Measurements from ENCODE around the gene HTR3E. TPM values are rescaled to one million over a fixed set of nuclear protein-coding genes. Genes with fewer than 3 reads are reported as not detected.

Gene HTR3E
- total RNA-seq, 1 experiment from 2014 or later: not detected

- Histone ChIP-seq H2BK15ac (ENCODE audit: low read depth, low read length) (no peak overlapping the region), H3K79me1 (ENCODE audit: insufficient read depth, low read depth, low read length, poor library complexity, severe bottlenecking) (no peaks in the 10 kb centered on the region), H2BK12ac (ENCODE audit: insufficient read length, low read depth, low read length) (no peak overlapping the region), H3K9me3 (ENCODE audit: control insufficient read depth, low read depth, low read length) (no peaks in the 10 kb centered on the region), H3K23ac (ENCODE audit: insufficient read length, low read depth, low read length) (no peak overlapping the region), H2BK120ac (ENCODE audit: low read depth, low read length, poor library complexity, severe bottlenecking) (no peak overlapping the region), H3K18ac (ENCODE audit: insufficient read length, low read depth, low read length) (no peak overlapping the region), H2BK20ac (ENCODE audit: low read depth, low read length, poor library complexity, severe bottlenecking) (no peak overlapping the region), H3K4me2 (ENCODE audit: insufficient read depth, insufficient read length, low read length) (peak overlapping the region; percentile 98), H2AFZ (ENCODE audit: low read length) (no peak overlapping the region), H4K8ac (replicated peaks; ENCODE audit: insufficient read length, low read depth, low read length) (no peak overlapping the region), H4K91ac (ENCODE audit: insufficient read length, low read depth, low read length) (no peak overlapping the region), H4K20me1 (ENCODE audit: control insufficient read depth, insufficient read depth, insufficient read length) (no peaks in the 10 kb centered on the region), H3K9ac (ENCODE audit: extremely low read depth, insufficient read length, low read length) (peak overlapping the region; percentile 39), H2AK5ac (ENCODE audit: insufficient read length, low read length) (no peak overlapping the region), H3K79me2 (ENCODE audit: insufficient read depth, low read length) (no peaks in the 10 kb centered on the region; the same call in 1 of the 2 replicates), H3K27me3 (ENCODE audit: insufficient read depth, low read length) (no peaks in the 10 kb centered on the region), H3K4me1 (ENCODE audit: insufficient read depth, low read length) (no peaks in the 10 kb centered on the region), H3K56ac (ENCODE audit: insufficient read length, low read depth, low read length) (no peak overlapping the region), H2BK5ac (ENCODE audit: insufficient read length, low read length) (no peak overlapping the region), H4K5ac (ENCODE audit: insufficient read length, low read depth, low read length) (no peak overlapping the region), H3K23me2 (ENCODE audit: insufficient read length, low read depth, low read length, poor library complexity, severe bottlenecking) (peaks cover 13% of the 10 kb centered on the region), H3T11ph (ENCODE audit: low read length) (no peak overlapping the region), H3K4ac (ENCODE audit: low read depth, low read length) (no peak overlapping the region), H3K27ac (ENCODE audit: insufficient read length, low read depth, low read length) (no peak overlapping the region), H3K14ac (ENCODE audit: insufficient read depth, low read length) (no peak overlapping the region)
- no peaks in the 10 kb centered on the region; the same call in 1 of the 2 replicates for H3K27me3 Mint-ChIP-seq (ENCODE audit: low read depth)
- peak overlapping the region; percentile 82 to 95 (median 91); a peak in 4 of 7 replicates for H3K27ac Mint-ChIP-seq
- H3K36me3 Mint-ChIP-seq (ENCODE audit: insufficient read depth in 1 of 3, low read depth in 3 of 3): peaks cover 1 to 13% (median 7%) of the 10 kb centered on the region in 3 experiments; a peak in 5 of 7 replicates
- TF ChIP-seq, protein P1, sequence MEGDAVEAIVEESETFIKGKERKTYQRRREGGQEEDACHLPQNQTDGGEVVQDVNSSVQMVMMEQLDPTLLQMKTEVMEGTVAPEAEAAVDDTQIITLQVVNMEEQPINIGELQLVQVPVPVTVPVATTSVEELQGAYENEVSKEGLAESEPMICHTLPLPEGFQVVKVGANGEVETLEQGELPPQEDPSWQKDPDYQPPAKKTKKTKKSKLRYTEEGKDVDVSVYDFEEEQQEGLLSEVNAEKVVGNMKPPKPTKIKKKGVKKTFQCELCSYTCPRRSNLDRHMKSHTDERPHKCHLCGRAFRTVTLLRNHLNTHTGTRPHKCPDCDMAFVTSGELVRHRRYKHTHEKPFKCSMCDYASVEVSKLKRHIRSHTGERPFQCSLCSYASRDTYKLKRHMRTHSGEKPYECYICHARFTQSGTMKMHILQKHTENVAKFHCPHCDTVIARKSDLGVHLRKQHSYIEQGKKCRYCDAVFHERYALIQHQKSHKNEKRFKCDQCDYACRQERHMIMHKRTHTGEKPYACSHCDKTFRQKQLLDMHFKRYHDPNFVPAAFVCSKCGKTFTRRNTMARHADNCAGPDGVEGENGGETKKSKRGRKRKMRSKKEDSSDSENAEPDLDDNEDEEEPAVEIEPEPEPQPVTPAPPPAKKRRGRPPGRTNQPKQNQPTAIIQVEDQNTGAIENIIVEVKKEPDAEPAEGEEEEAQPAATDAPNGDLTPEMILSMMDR (conservative IDR thresholded peaks at IDR 0.05): no peak
- peak overlapping the region; percentile 92 to 97 for H3K4me3 Mint-ChIP-seq
- H3K4me1 Mint-ChIP-seq: peaks cover 23 to 25% of the 10 kb centered on the region in 2 experiments
- no CpG with 5 or more reads among the region's 21 CpGs for WGBS (ENCODE audit: extremely low coverage, insufficient read length, low lambda C conversion rate)
- no peak for DNase-seq
- H3K9me3 Mint-ChIP-seq: no peaks in the 10 kb centered on the region
These were observed 37.9 kb downstream of the HTR3E start for GRCh38 chr3:184134746-184135148.
